Fibroblast of skin of abdomen (primary cell): ENCODE results near the gene SNX24.

Experiments
- DNase-seq: peaks from one replicate; pipeline ENCODE4 v3.0.0-alpha.2; 2013

The SNX24 gene

GRCh38 chr5:122921826-122922225 lies 76.4 kb downstream of the SNX24 start:
- DNase-seq, result peak; percentile 59

- DNase-seq, result peak; percentile 10
These were observed 78.8 kb downstream of the SNX24 start for GRCh38 chr5:122924203-122924602.

DNA sequence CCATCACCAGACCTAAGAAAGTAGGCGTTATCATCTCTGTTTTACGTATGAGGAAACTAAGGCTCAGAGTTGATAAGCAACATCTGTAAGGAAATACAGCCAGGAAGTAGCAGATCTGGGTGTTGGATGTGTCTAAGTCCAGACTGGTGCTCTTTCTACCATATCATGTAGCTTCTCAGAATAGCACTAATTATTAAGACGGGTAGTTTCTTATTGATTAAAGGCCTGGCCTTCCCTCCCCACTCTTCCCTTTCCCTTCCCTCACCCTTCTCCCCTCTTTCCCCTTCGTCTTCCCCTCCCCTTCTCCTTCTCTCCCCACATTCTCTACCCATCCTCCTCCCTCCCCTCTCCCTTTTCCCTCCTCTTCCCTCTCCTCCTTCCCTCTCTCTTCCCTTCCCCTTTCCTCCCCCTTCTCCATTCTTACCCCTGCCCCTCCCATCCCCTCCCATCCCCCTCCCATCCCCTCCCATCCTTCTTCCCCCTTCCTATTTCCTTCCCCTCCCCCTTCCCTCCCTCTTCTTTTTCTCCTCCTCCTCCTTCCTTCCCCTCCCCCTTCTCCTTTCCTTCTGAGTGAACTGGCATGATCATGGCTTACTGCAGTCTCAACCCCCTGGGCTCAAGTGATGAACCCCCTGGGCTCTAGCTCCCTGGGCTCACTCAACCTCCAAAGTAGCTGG lies 79.4 kb downstream of the SNX24 start:
- DNase-seq, result no peak

- DNase-seq, result no peak
These were observed 83.6 kb downstream of the SNX24 start for GRCh38 chr5:122929001-122929400.

DNA sequence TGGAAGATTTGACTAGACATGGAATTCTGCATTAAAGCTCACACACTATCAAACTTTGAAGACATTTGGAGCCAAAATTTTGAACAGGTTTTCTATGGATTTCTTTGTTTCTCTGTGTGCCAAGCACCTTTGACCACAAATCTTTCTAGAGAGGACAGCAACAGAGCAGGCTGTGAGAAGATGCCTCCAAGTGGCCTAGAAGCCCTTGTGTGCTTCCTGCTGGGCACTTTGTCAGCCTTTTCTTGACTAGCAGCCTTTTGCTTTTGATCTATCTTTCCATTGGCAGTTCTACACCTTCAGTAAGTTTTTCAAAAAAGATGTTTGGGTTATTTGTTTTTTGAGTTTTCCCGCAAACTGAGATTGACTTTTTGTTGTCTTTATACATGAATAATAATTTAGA lies 84.6 kb downstream of the SNX24 start:
- DNase-seq, result no peak

- DNase-seq, result no peak
These were observed 88.5 kb downstream of the SNX24 start for GRCh38 chr5:122933956-122934355.

DNA sequence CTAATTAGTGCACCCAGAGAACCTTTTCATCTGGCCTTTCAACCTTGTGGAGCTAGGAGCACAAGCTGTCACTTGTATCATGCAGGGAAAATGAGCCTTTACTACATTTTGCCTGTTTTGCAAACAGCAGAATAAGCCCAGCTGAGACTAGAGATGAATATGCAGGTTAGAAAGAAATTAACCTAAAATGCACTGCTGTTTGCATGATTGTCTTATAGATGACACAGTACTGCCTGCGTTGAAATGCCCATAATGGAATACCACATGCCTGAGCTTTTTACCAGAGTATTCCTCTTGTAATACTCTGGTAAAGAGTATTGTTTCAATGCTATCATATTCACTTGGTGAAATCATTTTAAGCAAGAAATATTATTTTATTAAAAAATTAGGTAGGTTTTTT lies 90.7 kb downstream of the SNX24 start:
- no peak for DNase-seq

- no peak for DNase-seq
These were observed 92.5 kb downstream of the SNX24 start for GRCh38 chr5:122937914-122938313.

- no peak for DNase-seq
These were observed 95.5 kb downstream of the SNX24 start for GRCh38 chr5:122940890-122941289.

DNA sequence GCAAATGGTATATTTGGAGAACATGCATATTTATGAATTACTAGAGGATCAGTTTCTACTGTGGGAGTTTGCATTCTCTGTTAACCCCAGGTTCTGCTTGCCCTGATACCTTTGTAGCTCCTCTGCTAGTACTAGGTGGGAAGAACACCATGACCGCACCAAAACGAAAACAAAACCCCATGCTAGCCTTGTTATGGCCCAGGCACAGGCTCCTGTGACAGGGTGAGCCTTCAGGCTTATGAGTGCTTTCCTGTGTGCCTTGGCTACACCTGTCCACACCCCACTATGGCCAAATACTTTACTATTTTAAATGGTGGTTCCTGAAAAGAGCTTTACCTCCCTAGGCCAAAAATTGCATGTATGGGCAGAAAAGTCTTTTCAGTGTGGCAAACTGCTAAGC lies 96.3 kb downstream of the SNX24 start:
- no peak for DNase-seq

GRCh38 chr5:122942164-122942914 lies 96.9 kb downstream of the SNX24 start:
- DNase-seq, result peak; percentile 38

DNA sequence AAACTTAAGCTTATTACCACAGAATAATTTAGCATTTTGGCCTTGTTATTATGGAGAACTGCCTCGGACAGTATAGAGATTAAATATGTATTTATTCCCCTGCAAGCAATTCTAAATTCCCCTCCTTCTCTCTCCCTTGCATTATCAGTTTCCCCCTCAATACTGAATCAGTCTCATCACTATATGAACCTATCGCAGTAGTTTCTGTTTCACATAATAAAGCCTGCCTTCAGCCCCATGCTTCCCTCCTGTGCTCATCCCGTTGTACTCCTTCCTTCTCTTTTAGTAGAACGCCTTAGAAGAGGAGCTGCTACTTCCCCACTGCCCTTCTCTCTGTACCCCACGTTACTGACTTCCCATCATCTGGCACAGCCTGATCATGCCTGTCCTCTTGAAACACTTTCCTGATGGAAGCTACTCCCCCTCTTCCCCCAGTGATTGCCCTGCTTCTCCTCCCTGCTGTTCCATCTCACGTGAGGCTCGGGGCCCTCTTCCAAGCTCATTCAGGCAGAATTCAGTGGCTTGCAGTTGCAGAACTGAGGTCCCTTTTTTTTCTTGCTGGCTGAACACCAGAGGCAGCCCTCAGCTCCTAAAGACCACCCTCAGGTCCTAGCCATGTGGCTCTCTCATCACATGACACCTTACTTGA lies 97.8 kb downstream of the SNX24 start:
- DNase-seq, result no peak

DNA sequence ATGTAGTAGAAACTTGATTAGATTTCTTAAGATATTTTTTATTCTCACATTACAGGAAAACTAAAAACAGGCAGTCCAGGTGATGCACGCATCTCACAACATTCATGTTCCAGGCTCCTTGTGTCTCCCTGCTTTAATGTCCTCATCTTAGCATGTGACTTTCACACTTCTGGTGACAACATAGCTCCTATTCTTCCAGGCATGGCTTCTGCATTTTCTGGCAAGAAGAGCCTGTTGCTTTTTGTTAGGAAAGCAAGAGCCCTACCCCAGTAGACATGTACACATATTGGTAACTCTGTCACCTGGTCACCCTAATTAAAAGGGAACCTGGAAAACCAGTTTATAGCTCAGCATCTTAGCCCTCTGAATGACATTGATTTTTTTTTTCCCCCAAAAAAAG lies 98.6 kb downstream of the SNX24 start:
- DNase-seq, result no peak

DNA sequence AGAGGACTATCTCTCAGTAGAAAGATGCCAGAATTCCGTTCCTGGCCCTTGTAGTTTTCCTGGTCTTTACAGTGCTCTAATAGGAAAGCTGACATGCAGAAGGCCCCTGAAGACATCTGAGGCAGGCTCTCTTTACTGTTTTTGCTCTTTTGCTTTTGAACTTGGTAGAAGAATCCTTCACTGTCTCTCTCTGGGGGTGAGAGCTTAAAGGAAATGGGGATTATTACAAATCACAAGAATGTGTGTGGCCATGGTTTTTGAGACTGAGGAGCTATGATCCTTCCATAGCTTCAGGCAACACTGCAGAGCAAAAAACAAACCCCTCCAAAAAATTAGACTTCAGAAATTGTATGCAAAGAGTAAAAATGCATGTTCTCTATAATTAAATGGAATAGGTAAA lies 102.0 kb downstream of the SNX24 start:
- no peak for DNase-seq

GRCh38 chr5:122947772-122948171 lies 102.4 kb downstream of the SNX24 start:
- DNase-seq, result no peak

DNA sequence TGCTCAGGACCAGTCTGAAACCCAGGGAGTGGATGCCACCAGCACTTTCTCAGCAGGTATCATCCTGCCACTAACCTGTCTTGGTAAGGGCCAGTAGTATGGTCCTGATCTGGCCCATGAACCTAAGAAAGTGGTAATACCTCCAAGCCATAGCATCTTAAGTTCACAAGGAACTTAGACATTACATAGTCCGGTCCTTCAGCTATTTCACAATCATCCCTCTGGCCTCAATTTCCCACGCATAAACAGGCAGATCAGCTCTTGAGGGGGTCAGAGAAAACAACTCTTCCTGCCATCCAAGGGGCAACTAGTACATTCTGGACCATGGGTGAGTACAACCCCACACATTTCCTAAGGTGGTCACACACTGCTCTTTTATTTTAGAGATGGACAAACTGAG lies 102.9 kb downstream of the SNX24 start:
- DNase-seq, result no peak

- no peak for DNase-seq
These were observed 106.2 kb downstream of the SNX24 start for GRCh38 chr5:122951658-122952057.

DNA sequence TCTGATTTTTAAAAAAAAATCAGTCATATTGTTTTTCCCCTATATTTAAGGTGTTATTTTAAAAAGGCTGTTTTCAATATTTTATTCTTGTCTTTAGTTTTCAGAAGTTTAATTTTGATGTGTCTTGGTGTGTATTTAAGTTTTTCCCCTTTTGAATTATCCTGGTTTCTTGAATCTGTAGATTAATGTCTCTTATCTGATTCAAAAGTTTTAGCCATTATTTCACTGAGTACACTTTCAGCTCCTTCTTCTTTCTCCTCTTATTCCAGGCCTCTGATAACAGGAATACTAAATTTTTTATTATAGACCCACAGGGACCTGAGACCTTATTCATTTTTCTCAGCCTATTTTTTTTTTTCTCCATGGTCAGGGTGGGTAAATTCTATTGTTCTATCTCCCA lies 109.3 kb downstream of the SNX24 start:
- no peak for DNase-seq

DNA sequence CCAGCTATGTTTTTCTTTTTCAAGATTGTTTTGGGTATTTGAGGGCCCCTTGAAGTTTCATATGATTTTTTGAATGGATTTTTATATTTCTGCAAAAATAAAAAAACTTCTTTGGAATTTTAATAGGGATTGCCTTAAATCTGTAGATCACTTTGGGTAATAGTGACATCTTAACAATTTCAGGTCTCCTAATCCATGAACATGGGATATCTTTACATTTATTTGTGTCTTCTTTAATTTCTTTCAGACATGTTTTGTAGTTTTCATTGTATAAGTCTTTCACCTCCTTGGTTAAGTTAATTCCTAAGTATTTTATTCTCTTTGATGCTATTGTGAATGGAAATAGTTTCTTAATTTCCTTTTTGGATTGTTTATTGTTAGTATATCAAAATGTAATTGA lies 112.0 kb downstream of the SNX24 start:
- DNase-seq, result no peak

DNA sequence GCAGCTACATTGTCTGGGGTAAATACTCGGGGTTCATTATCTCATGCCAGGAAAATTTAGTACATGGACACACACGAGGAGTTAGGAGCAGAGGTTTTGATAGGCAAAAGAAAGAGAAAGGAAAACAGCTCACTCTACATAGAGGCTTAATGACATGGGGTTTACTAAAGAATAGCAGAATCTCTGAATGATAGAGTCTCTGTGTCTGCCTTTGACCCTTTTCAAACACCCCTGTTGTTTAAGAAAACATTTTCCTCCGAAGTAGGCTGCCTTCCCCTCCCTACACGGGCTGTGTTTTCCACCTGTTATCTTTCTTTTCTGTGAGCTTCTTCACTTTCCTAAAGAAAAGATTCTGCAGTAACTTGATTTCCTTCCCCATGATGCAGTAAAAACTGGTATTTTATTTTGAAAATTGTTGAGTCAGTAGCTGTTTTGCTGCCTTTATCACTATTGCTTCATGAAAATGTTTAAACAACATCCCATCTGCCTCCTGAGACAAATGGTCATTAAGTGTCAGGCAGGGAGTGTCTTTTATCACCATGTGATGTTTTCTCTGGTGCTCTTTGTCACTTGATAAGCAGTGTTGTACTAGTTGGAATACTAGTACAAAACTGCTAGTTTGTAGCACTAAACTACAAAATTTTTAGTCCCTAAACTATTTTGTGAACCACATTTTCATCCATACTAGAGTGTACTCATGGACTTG lies 114.5 kb downstream of the SNX24 start:
- no peak for DNase-seq

GRCh38 chr5:122963305-122963704 lies 117.9 kb downstream of the SNX24 start:
- DNase-seq, result no peak

DNA sequence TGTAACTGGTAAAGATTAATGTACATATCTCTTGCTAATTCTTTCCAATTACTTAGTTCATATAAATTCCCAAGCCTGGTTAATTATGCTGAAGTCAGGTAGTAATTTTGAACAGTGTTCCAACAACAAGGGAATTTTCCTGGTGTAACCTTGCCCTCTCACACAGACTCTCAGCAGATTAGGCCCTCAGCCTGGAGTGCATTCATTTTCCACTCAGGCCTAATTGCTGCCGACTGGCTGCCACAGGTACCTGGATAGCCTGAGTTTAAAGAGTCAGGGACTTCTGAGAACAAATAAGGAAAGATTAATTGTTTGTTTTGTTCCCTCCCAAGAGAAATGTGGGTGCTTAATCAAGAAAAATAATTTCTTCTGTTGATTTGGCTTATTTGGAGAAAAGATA lies 119.7 kb downstream of the SNX24 start:
- no peak for DNase-seq

- no peak for DNase-seq
These were observed 121.7 kb downstream of the SNX24 start for GRCh38 chr5:122967085-122967484.
